ENCODE results near the gene ZBTB3.
"Not testable (repeated sequence)": the region's sequence is repeated elsewhere in the genome, so short reads cannot be mapped to it uniquely, and the experiment has no call there.

ZBTB3 gene

DNA sequence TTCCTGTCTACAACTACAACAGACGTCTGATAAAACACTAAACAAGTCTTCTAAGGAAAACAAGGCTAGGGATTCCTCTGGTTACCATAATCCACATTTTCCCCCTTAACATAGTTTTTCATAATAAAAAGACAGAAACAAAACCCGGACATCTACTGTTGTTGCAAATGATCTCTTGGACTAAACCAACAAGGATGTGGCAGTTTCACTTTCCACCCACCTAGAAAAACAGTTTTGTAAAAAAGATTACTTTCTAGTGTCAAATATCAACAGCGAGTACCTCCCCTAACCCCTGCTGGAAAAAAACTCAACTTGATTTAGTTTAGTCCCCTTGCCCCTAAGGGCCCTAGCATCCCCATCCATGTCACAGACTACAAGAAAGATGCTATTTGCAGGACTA is 41.1 kb downstream of the ZBTB3 start:
- peak overlapping the region; percentile 88 for H3K27ac Mint-ChIP-seq
- H3K27me3 Mint-ChIP-seq, result no peaks in the 10 kb centered on the region
- H3K4me3 Mint-ChIP-seq, result no peak overlapping the region
- H3K4me1 Mint-ChIP-seq (ENCODE audit: low read depth), result peaks cover 56% of the 10 kb centered on the region
- H3K36me3 Mint-ChIP-seq, result peaks cover 17% of the 10 kb centered on the region
- no peaks in the 10 kb centered on the region for H3K9me3 Mint-ChIP-seq (ENCODE audit: low read depth)

DNA sequence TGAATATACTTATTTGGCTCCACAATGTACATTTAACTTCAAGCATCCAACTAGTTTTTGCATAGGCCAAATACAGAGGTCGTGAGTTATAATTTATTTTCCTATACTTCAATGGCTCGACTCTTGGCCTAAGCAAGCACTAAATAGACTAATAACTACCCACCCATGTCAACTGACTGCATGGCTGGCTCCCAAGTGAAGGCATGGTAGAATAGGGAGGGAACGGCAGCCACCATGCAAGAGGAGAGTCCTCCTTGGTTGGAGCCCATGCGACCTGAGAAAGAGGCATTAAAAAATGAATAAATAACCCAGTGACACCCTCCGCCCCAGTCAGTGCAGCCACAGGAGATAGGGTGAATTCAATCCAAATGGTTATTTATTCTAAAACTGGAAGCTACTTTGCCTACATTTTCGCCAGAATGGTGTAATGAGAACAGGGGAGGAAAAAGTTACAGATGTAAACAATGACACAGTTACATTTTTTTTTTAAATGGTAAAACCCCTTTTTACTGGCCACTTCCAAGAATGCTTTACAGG is 41.6 kb downstream of the ZBTB3 start:
- H3K36me3 Mint-ChIP-seq, result peaks cover 17% of the 10 kb centered on the region
- H3K27ac Mint-ChIP-seq, result peak overlapping the region; percentile 88
- H3K4me3 Mint-ChIP-seq, result peak overlapping the region; percentile 42
- peaks cover 56% of the 10 kb centered on the region for H3K4me1 Mint-ChIP-seq (ENCODE audit: low read depth)
- no peaks in the 10 kb centered on the region for H3K27me3 Mint-ChIP-seq
- no peaks in the 10 kb centered on the region for H3K9me3 Mint-ChIP-seq (ENCODE audit: low read depth)

DNA sequence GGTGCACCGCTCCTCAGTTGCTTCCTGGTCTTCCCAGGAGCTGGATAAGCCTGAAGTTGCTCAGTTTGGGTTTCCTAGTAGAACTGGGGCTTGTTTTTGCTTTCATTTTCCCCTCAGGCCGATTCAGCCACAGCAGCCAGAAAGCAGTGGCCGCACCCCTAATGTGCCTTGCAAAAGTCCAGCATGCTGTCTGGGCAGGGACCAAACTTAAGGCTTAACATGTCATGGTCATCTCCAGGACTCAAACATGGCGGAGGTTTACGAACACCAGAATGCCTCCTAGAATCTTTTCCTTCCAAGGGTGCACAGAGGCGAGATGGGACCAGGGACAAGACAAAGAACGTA is 44.0 kb downstream of the ZBTB3 start:
- Mint-ChIP-seq H3K36me3 (peaks cover 12% of the 10 kb centered on the region), H3K4me3 (peak overlapping the region; percentile 91), H3K27me3 (no peaks in the 10 kb centered on the region), H3K4me1 (ENCODE audit: low read depth) (peaks cover 65% of the 10 kb centered on the region), H3K9me3 (ENCODE audit: low read depth) (no peaks in the 10 kb centered on the region), H3K27ac (peak overlapping the region; percentile 97)

DNA sequence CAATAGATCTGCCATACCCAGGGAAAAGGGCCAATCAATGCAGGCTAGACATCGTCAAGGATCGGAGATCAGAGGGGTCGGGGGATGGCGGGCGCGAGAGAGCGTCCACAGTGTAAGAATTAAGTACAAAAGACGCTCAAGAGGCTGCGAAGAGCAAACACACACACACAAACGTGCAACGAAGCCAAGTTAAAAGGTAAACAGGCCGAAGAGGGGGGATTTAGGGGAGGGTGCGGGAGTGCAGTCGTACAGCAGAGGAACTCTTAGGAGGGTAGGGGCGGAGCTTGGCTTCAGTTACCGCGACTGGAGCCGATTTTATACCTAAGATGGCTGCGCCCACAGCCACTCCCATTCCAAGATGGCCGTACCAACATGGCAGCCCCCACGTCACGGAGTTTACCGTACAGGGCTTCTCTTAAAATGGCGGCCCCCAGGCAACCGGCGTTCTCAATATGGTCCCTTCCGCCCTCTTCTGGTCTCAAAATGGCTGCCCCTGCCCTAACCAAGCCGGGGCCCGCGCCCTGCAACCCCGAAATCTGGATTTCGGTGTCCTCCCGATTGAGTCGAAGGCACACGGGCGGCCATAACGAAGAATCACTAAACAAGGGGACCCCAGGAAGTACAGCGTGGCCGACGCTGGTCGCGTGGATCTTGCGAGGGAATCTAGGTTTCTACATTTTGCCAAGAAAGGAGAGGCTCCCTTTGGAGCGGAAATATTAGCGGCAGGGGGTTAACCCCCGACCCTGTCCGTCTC is 44.5 kb downstream of the ZBTB3 start:
- no peaks in the 10 kb centered on the region for H3K27me3 Mint-ChIP-seq
- no peaks in the 10 kb centered on the region for H3K9me3 Mint-ChIP-seq (ENCODE audit: low read depth)
- peaks cover 11% of the 10 kb centered on the region for H3K36me3 Mint-ChIP-seq
- peaks cover 63% of the 10 kb centered on the region for H3K4me1 Mint-ChIP-seq (ENCODE audit: low read depth)
- peak overlapping the region; percentile 91 for H3K4me3 Mint-ChIP-seq
- peak overlapping the region; percentile 97 for H3K27ac Mint-ChIP-seq

DNA sequence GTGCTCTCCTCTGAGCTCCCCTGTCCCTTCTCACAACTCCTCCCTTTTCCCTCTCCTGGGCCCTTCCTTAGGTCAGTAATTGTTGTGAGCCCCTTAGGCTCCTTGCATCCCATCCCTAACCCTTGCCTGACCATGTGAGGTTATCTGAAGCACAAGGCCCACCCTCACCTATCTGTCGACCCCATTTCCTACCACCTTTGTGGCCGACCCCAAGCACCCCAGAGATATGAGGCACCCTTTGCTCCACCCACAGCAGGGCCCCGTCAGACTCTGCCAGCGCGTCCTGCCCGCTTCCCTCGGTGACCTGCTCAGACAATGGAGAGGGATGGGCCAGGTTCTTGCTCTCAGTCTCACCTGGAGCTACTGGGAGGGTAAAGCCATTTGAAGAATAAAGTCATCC is 45.2 kb downstream of the ZBTB3 start:
- H3K27ac Mint-ChIP-seq, result peak overlapping the region; percentile 97
- no peaks in the 10 kb centered on the region for H3K27me3 Mint-ChIP-seq
- H3K9me3 Mint-ChIP-seq (ENCODE audit: low read depth), result no peaks in the 10 kb centered on the region
- peaks cover 58% of the 10 kb centered on the region for H3K4me1 Mint-ChIP-seq (ENCODE audit: low read depth)
- H3K4me3 Mint-ChIP-seq, result peak overlapping the region; percentile 91
- H3K36me3 Mint-ChIP-seq, result peaks cover 9% of the 10 kb centered on the region

DNA sequence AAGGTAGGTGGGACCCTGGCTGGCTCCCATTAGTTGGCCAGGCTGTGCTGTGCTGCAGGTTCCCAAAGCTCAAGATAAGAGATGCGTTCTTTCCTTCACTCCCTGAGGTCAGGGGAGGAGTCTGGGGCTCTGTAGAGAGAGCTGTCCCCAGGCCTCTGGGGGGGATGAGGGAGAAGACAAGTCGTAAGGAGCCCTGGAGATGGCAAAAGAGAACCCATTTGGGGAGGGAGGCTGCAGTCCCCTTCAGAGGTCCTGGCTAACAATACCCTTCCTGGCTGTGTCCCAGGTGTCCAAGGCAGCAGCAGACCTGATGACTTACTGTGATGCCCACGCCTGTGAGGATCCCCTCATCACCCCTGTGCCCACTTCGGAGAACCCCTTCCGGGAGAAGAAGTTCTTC is 45.6 kb downstream of the ZBTB3 start:
- Mint-ChIP-seq H3K9me3 (ENCODE audit: low read depth) (no peaks in the 10 kb centered on the region), H3K27me3 (no peaks in the 10 kb centered on the region), H3K27ac (peak overlapping the region; percentile 97), H3K4me3 (peak overlapping the region; percentile 91), H3K4me1 (ENCODE audit: low read depth) (peaks cover 55% of the 10 kb centered on the region), H3K36me3 (peaks cover 9% of the 10 kb centered on the region)

DNA sequence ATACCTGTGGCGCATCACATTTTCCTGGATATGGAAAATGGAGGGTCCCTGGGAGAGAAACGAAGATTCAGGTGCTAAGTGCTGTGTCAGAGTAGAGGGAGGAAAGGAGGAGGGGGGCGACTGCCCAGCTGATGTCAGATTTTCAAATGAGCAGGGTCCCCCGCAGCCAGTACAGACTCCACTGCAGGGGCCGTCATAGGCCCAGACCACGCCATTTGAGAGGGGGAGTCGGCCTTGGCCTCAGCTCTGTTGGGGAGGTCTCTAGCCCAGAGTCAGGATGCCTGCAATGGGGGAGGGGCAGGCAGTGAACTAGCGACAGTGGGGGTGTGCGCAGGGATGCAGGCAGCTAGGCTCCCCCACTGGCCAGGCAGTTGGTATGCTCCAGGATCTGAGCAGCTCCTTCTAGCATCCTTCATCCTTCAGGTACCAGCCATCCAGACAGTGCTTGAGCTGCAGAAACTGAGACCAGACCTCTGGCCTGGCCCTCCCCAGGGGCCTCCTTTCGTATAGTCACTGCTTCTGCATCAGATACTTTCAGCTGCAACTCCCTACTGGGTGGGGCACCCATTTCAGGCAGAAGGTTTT is 46.6 kb downstream of the ZBTB3 start, which contains the start of the genes BSCL2 and GNG3:
Gene BSCL2 (minus strand): TSS at position 148 of the 585 bp plus-strand sequence. CDS start 229 bp downstream, outside the sequence.
Gene GNG3 (plus strand): TSS at position 400 of the 585 bp plus-strand sequence. CDS start 620 bp downstream, outside the sequence.
- peaks cover 9% of the 10 kb centered on the region for H3K36me3 Mint-ChIP-seq
- H3K27me3 Mint-ChIP-seq, result no peaks in the 10 kb centered on the region
- H3K4me1 Mint-ChIP-seq (ENCODE audit: low read depth), result peaks cover 45% of the 10 kb centered on the region
- H3K4me3 Mint-ChIP-seq, result peak within 1 kb of the TSS; percentile 91
- H3K27ac Mint-ChIP-seq, result peak within 1 kb of the TSS; percentile 97
- H3K9me3 Mint-ChIP-seq (ENCODE audit: low read depth), result no peaks in the 10 kb centered on the region

DNA sequence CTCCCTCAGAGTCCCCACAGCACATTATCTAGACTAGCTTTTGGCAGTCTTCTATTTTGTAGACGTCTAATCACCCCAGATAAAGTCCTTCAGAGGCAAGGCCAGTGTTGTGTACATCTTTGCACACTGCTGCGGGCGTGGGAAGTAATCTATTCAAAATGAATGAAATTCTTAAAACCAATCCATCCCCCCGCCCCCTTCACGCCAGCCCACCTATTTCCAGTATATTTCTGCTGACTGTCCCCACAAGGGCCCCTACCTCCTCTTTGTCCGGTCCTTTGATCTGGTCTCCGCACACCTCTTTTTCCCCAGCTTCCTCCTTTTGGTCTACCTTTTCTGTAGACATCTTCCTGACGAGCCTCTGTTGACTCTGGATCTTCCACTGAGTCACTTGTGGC is 47.1 kb downstream of the ZBTB3 start:
- peaks cover 7% of the 10 kb centered on the region for H3K36me3 Mint-ChIP-seq
- peak overlapping the region; percentile 78 for H3K27ac Mint-ChIP-seq
- peak overlapping the region; percentile 73 for H3K4me3 Mint-ChIP-seq
- peaks cover 41% of the 10 kb centered on the region for H3K4me1 Mint-ChIP-seq (ENCODE audit: low read depth)
- H3K27me3 Mint-ChIP-seq, result no peaks in the 10 kb centered on the region
- no peaks in the 10 kb centered on the region for H3K9me3 Mint-ChIP-seq (ENCODE audit: low read depth)

DNA sequence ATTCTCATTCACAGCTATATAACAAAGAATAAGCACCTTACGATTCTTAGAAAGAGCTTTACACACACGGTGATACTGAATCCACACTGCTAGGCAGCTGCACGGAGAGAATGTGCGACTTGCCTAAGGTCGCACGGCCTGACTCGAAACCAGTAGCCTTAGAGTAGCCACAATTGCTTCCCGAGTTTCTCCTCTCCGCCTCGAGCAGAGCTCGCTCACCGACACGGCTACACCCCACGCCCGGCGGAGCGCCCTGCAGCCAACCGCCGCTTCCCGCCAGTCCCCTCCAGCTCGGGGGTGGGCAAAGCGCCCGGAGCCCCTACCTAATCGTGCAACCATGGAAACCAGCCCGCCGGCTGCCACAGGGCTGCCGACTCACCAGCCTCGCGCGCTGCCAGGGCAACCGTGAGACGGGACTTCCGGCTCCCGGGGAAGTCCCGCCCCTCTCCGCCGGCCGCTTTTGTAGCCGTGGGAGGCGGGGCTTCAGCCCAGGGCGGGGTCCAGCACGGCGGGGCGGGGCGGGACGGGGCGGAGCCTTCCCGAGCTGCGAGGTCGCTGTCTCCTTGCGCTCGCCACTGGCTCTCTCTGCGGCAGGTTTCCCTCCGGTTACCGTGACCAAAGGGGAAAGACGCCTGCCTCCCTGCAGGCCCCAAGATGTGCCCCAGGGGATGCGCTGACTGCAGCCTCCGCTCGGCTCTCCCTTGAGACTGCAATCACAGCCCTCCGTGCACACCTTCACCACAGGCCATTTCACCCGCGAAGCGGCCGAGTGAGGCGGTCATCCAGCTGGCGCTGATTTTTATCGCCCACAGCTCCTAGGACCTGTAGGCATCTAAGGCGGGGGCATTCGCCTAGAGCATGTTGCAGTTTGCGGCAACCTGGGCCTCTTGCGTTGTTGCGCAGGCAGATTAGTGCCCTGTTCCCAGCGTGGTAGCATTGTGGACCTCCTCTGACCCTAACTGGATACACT is 47.8 kb downstream of the ZBTB3 start:
- Mint-ChIP-seq H3K36me3 (peaks cover 8% of the 10 kb centered on the region), H3K4me3 (peak overlapping the region; percentile 87), H3K4me1 (ENCODE audit: low read depth) (peaks cover 41% of the 10 kb centered on the region), H3K27me3 (no peaks in the 10 kb centered on the region), H3K9me3 (ENCODE audit: low read depth) (no peaks in the 10 kb centered on the region), H3K27ac (peak overlapping the region; percentile 78)

DNA sequence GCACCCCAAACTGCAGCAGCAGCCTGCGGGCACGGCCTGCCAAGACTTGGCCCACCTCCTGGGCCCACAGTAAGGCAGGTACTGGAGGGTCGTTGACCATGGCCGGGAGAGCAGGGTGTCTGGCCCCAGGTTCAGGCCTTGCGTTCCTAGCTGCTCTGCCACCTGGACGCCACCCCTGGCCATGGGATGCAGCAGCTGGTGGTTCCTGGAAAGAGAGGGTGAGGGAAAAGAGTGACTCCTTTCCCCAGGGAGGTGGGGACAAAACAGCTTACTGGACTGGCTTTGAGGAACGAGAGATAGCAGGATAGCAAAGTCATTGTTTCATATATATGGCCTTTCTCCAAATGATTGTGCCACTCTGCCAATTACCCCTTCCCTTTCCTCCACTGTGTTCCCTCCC is 48.5 kb downstream of the ZBTB3 start:
- H3K9me3 Mint-ChIP-seq (ENCODE audit: low read depth), result no peaks in the 10 kb centered on the region
- H3K36me3 Mint-ChIP-seq, result peaks cover 7% of the 10 kb centered on the region
- H3K4me3 Mint-ChIP-seq, result peak overlapping the region; percentile 87
- H3K27me3 Mint-ChIP-seq, result no peaks in the 10 kb centered on the region
- H3K27ac Mint-ChIP-seq, result peak overlapping the region; percentile 70
- H3K4me1 Mint-ChIP-seq (ENCODE audit: low read depth), result peaks cover 39% of the 10 kb centered on the region

DNA sequence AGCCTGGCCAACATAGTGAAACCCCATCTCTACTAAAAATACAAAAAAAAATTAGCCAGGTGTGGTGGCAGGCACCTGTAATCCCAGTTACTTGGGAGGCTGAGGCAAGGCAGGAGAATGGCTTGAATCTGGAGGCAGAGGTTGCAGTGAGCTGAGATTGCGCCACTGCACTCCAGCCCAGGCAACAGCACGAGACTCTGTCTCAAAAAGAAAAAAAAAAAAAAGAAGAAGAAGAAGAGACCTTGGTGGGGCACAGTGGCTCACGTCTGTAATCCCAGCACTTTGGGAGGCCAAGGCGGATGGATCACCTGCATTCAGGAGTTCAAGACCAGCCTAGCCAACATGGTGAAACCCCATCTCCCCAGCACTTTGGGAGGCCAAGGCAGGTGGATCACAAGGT is 50.0 kb downstream of the ZBTB3 start:
- not testable (repeated sequence) for H3K36me3 Mint-ChIP-seq; H3K27ac Mint-ChIP-seq; H3K9me3 Mint-ChIP-seq (ENCODE audit: low read depth); H3K27me3 Mint-ChIP-seq; H3K4me3 Mint-ChIP-seq
- H3K4me1 Mint-ChIP-seq (ENCODE audit: low read depth), result peaks cover 30% of the 10 kb centered on the region

DNA sequence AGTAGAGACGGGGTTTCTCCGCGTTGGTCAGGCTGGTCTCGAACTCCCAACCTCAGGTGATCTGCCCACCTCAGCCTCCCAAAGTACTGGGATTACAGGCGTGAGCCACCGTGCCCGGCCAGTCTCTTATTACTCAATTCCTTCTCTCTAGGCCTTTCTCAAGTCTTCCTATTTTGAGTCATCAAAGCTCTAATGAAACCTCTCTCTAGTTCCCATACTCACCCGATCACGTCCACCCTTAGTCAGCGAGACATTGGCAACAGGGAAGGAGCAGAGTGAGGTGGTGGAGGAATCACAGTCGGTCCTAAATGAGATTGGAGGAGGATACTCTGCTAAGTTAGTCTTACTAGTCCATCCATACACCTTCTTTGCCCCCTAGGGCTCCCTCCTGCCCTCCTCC is 51.7 kb downstream of the ZBTB3 start:
- no peaks in the 10 kb centered on the region for H3K27me3 Mint-ChIP-seq
- no peak overlapping the region for H3K4me3 Mint-ChIP-seq
- peaks cover 7% of the 10 kb centered on the region for H3K36me3 Mint-ChIP-seq
- no peak overlapping the region for H3K27ac Mint-ChIP-seq
- no peaks in the 10 kb centered on the region for H3K9me3 Mint-ChIP-seq (ENCODE audit: low read depth)
- peaks cover 17% of the 10 kb centered on the region for H3K4me1 Mint-ChIP-seq (ENCODE audit: low read depth)
